ENCODE results near the gene OR7A17.

The OR7A17 gene

DNA sequence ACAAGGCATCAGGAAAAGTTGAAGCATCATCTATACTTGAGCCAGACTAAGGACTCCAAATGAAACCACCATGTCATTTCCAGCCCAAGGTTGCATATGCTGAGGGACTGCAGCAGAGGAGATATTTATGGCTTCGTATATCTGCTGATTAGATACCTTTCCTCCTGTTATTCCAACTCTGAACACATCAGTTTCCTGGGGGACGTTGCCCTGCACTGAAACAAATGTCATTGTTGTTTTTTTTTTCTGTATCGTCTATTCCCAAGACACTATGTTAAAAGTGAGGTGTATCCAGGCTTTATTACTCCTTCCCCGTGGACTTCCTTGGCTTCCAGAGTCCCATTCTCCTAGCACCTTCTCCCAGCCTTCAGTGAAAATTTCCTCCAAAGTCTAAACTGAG lies at the start of gene OR7A17:
Gene OR7A17, minus strand, starts transcription at position 101 of the 400 bp plus-strand sequence. CDS start 4,777 bp downstream, outside the sequence.
- DNase-seq = no peak

DNA sequence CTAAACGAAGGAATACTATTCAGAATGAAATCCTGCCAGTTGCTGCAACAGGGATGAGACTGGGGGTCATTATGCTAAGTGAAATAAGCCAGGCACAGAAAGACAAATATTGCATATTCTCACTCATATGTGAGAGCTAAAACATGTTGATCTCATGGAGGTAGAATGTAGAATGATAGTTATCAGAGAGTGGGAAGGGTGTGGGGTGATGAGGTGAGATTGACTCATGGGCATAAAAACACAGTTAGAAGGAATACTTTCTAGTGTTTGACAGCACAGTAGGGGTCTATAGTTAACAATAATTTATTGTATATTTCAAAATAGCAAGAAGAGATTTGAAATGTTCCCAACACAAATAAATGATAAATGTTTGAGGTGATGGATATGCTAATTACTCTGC lies 47.6 kb upstream of the OR7A17 start:
- DNase-seq = no peak

DNA sequence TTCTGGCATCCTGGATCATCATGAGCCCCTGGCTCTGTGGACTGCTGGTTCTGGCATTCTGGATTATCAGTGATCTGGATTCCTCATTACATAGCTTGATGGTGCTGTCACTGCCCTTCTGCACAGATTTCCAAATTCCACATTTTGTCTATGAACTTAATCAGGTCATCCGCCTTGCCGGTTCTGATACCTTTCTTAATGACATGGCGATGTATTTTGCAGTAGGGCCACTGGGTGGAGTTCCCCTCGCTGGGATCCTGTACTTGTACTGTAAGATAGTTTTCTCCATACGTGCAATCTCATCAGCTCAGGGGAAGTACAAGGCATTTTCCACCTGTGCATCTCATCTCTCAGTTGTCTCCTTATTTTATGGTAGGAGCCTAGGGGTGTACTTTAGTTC lies 30.9 kb upstream of the OR7A17 start:
- DNase-seq = no peak

DNA sequence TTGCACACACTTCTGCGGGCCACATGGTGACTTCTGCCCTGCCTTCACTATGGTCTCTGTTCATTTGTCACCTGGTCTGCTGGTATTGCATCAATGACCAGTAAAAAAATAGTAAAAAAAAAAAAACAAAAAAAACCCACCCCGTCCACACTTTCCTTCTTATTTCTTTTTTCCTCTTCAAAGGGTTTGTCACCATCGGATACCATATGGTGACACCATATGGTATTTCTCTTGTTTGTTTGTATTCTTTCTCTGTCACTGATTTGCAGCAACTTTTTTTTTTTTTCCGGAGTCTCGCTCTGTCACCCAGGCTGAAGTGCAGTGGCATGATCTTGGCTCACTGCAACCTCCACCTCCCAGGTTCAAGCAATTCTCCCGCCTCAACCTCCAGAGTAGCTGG lies 29.2 kb upstream of the OR7A17 start:
- DNase-seq = no peak

DNA sequence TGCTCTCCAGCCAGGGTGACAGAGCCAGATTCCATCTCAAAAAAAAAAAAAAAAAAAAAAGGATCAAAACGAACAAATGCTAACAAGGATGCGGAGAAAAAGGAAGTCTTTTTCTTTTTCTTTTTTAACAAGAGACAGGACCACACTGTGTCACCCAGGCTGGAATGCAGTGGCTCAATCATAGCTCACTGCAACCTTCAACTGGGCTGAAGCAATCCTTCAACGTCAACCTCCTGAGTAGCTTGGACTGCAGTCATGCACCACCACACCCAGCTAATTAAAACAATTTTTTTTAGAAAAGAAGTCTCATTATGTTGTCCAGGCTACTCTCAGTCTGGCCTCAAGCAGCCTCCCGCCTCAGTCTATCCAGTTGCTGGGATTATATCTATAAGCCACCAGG lies 20.8 kb upstream of the OR7A17 start:
- DNase-seq = no peak

DNA sequence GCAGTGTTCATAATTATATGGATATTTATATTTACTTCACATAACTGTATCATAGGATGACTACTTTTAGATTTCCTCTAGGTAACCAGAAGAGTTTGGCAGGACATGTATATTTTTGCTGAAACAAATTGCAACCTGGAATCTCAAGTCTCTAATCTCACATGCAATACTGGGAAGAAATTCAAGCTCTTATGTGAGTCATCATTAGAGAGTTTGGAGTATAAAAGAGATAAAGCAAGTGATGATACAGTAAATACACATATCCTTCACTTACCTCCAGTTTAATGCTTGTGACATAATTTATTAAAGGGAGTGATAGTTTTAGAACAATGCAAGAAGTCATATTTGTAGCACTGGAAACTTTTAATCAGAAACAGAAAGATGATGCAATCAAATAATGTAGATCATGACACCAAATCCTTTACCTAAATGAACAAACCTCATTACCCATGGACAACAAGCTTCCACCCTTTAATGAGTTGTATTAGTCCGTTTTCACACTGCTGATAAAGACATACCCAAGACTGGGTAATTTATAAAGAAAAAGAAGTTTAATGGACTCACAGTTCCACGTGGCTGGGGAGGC lies 15.8 kb upstream of the OR7A17 start:
- no peak for DNase-seq

DNA sequence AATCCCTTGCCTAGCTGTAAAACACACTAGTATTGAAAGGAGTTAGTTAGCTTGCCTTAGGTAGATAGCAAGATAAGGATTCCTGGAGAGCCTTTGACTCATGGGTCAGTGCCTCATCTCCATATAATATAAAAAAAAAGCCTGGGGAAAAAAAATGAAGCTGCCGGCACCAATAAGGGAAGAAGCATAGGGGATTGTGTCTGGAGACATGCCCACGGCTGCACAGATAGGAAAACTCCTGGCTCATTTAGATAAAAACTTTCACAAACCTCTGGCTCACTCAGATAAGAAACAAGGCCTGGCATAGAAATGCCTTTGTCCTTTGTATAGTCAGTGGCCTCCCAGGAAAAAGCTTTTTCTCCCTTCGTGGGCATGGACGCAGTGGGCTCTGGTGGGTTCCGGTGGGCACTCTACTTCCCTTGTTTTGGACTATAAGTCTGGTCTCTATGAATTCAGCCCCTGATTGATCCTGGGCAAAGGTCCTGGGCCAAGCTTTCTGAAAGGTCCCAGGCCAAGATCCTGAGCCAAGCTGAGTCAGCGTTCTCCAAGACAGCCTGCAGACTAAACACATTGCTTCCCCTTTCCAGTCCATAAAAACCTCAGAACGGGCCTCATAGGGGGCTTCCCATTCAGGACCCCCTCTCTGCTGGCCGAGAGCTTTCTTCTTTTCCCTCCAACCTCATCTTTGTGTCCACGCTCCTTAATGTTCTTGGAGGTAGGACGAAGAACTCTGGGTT lies 4.9 kb upstream of the OR7A17 start:
- DNase-seq = no peak

DNA sequence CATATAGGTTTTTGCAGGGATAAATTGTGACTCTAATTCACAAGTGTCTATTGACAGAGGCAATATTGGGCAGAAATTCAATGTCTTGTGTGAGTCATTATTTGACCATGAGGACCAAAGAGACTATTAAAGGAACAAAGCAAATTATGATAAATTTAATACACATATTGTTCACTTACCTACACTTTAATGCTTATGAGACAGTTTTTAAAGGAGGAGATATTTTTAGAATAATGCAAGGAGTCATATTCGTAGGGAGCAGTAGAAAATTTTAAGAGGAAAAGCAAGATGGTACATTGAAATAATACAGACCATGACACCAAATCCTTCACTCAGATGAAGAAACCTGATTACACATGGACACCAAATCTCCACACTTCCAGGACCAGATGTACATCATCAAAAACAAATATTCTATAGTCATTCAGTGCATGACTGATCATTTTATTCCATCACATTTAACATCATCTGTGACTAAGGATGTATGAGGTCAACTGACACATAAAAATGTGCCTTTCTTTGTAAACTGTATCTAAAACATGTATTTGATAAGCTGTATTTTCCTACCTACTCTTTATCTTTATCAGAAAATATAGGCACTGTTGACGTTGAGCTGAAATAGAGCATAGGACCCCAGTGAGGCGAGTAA lies 4.2 kb upstream of the OR7A17 start:
- no peak for DNase-seq

DNA sequence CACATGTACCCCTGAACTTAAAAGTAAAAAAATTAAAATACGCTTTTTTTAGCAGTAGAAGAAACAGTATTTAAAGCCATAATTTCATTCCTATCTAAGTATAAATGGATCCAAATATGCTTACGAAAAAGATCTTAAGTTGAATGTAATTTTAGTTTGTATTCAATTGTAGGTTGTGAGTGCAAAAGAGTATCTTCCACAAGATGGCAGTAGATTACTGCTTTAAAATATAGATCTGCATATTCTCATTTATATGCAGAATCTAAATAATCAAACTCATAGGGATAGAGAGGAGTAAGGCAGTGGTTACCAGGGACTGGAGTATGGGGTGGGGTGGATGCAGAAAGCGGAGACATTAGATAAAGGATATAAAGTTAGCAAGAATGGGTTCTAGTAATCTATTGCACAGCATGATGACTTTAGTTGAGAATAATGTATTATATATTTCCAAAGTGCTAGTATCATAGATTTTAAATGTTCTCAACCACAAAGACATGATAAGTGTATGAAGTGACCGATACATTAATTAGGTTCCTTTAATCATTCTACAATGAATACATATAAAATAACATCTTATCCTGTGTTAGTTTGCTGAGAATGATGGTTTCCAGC lies 14.2 kb downstream of the OR7A17 start:
- no peak for DNase-seq

DNA sequence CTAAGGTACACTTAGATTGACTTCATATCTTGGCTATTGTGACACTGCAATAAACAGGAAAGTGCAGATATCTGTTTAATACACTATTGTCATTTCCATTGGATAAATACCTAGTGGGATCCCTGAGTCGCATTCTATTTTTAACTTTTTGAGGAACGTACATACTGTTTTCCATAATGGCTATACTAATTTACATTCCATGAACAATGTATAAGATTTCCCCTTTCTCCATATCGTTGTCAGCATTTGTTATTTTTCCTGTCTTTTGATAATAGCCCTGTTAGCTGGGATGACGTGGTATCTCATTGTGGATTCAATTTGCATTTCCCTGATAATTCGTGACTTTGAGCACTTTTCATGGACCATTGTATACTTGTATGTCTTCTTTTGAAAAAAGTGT lies 17.4 kb downstream of the OR7A17 start:
- DNase-seq = no peak

DNA sequence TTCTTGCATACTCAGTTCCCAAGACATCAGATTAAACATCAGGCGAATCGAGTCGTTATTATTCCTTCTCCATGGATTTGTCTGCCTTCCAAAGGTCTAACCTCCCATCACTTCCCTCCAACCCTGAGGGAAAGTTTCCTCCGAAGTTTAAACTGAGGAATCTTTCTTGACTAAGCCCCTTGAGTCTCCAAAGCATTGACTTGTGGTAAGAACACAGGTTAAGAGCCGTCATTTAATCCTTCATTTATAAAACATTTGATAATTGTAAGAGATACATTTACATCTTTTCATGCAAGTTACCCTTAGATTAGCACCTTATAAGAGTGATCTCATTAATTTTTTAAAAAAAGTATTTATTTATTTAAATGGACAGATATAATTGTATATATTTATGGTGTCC lies 37.1 kb downstream of the OR7A17 start, which contains the start of gene OR7A10:
Gene OR7A10, minus strand, starts transcription at position 101 of the 400 bp plus-strand sequence. CDS start 7,045 bp downstream, outside the sequence.
- no peak for DNase-seq

DNA sequence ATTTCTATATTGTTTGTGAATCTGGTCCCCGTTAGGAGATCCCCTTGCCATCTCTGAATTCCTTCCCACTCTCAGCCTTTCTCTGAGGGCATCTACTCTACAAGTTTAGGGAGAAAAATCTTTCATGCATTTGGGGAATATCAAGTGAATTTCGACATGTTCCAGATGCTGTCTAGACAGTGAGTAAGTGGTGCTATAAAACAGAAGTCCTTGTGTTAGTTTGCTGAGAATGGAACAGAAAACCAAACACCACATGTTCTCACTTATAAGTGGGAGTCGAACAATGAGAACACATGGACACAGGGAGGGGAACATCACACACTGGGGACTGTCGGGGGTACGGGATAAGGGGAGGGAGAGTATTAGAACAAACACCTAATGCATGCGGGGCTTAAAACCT lies 42.4 kb downstream of the OR7A17 start:
- no peak for DNase-seq

DNA sequence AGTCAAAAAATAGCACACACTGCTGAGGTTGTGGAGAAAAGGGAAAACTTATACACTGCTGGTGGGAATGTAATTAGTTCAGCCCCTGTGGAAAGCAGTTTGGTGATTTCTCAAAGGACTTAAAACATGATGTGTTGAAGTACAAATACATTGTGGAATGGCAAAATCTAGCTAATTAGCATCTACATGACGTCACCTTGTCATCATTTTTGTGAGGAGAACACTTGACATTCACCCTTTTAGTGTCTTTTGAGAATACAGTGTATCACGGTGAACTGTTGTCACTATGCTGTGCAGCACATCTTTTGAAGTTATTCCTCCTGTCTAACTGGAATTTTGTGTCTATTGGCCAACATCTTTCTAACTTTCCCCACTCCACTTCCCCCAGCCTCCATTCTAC lies 42.8 kb downstream of the OR7A17 start:
- DNase-seq = no peak

DNA sequence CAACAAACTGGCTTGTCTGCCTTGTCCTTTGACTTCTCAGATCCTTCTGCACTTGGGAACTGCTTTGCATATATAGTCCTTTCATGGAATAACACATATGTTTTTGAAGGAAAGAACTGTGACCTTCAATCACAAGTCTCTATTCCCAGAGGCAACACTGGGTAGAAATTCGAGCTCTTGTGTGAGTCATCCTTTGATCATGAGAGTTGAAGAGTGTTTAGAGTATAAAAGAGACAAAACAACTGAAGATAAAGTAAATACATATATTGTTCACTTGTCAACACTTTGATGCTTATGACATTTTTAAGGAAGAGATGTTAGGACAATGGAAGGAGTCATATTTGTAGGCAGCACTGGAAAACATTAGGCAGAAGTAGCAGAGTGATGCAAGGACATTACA lies 45.7 kb downstream of the OR7A17 start:
- DNase-seq = no peak

DNA sequence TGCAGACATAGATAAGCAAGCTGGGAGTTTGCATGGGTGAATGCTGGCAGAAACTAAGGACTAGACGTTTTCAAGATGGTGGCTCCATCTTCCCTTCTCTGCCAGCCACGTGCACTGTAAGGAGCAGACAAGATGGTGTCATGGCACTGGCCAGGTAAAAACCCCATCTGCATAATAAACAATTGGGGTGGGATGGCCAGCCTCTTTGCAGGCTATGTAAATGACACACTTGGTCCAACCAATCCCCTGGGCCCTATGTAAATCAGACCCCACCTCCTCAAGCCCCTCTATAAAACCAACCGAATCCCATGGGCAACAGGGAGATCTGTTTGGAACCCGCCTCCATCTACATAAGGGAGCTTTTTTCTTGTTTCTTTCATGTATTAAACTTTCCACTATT lies 48.5 kb downstream of the OR7A17 start:
- DNase-seq = no peak

DNA sequence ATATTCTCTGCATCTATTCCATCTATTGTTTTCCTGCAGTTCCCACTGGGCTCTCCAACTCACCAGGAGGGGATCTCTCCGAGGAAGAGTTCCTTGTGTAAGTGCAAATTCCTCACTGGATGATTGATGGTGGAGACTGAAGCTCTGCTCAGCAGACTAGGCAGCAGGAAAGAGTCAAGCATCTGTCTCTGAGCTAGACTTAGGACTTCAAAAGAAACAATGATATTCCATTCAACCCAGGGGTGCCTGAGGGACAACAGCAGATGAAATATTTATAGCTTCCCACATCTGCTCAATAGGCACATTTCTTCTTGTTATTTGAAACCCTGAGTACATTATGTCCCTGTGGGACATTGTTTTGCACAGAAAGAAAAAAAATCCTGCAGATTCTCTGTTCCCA lies 50.9 kb downstream of the OR7A17 start, which contains the start of the genes OR7A5 and OR7C1:
Gene OR7A5, minus strand, starts transcription at position 175 of the 400 bp plus-strand sequence. CDS start 6,944 bp downstream, outside the sequence.
Gene OR7C1, minus strand, starts transcription at position 175 of the 400 bp plus-strand sequence. CDS start 35,049 bp downstream, outside the sequence.
- DNase-seq = no peak

DNA sequence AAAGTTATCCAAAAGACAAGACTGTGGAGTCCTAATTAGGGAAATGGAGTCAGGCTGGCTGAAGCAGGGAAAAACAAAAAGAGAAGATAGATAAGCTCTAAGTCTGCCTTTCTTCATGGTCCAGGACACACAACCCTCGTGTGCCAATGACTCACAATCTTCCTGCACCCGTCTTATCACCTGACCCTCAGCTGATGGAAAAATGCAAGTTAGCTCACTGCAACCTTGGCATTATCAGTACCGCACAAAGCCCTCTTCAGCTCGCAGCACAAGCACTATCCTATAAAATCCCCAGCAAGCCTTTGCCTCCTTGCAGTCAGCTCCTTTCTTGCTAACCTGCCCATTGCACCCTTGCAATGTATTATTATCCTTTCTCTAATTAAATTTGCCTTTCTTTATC lies 55.2 kb downstream of the OR7A17 start:
- DNase-seq = no peak
